ENCODE results near the gene COQ3. TPM values are rescaled to one million over a fixed set of nuclear protein-coding genes. Genes with fewer than 3 reads are reported as not detected.

COQ3 gene
- total and polyA plus RNA-seq, 2 of the 4 experiments (the other 2 are of a cell fraction), result 8.2 to 8.9 TPM

GRCh38 chr6:99344289-99344688 is 49.7 kb downstream of the COQ3 start:
- Histone ChIP-seq H3K14ac (replicated peaks; ENCODE audit: low read depth, low read length) (no peak overlapping the region), H3K27ac (ENCODE audit: insufficient read depth, low read length) (no peak overlapping the region), H4K91ac (ENCODE audit: insufficient read depth, low read depth, low read length) (no peak overlapping the region), H2AK5ac (ENCODE audit: low read depth, low read length) (no peak overlapping the region), H3K56ac (ENCODE audit: extremely low read depth, insufficient read depth, low read length) (no peak overlapping the region), H2BK5ac (ENCODE audit: low read depth, low read length, poor library complexity, severe bottlenecking) (no peak overlapping the region), H4K20me1 (ENCODE audit: insufficient read depth, low read length) (no peaks in the 10 kb centered on the region), H2BK120ac (ENCODE audit: low read depth, low read length) (no peak overlapping the region), H3K4me1 (ENCODE audit: control insufficient read depth, insufficient read depth, low read length) (peaks cover 3% of the 10 kb centered on the region; the same call in 1 of the 2 replicates), H4K5ac (ENCODE audit: low read depth, low read length) (no peak overlapping the region), H3K9me3 (ENCODE audit: control insufficient read depth, insufficient read depth, low read length) (no peaks in the 10 kb centered on the region), H3K27me3 (ENCODE audit: control insufficient read depth, insufficient read depth, low read length) (no peaks in the 10 kb centered on the region), H3K9me1 (ENCODE audit: insufficient read depth, low read length) (peaks cover 6% of the 10 kb centered on the region; the same call in 1 of the 2 replicates), H3K9ac (ENCODE audit: low read depth, low read length) (no peak overlapping the region), H2BK15ac (ENCODE audit: low read depth, low read length) (no peak overlapping the region), H3K18ac (ENCODE audit: low read depth, low read length) (no peak overlapping the region), H3K36me3 (ENCODE audit: control insufficient read depth, insufficient read depth, low read length) (no peaks in the 10 kb centered on the region), H3K79me1 (ENCODE audit: low read depth in 1 of 2, low read length in 2 of 2) (no peaks in the 10 kb centered on the region), H2BK20ac (ENCODE audit: low read depth, low read length) (no peak overlapping the region), H3K4ac (ENCODE audit: low read depth, low read length) (0 out of 2 replicates have a peak overlapping the region, but pooled peaks have one; percentile 3), H3K23ac (ENCODE audit: low read depth, low read length) (no peak overlapping the region), H3K4me2 (ENCODE audit: low read depth, low read length) (no peak overlapping the region), H3K4me3 (ENCODE audit: insufficient read depth, low read depth, low read length) (no peak overlapping the region), H2AK9ac (replicated peaks; ENCODE audit: low read depth, low read length, poor library complexity) (no peak overlapping the region), H2AFZ (replicated peaks; ENCODE audit: low read length, poor library complexity) (peak overlapping the region; percentile 4), H4K8ac (ENCODE audit: low read depth in 2 of 2, low read length in 2 of 2) (no peak overlapping the region)
- dilution Hi-C loops (cut with HindIII; ENCODE audit: low sequenced_read_pairs, unreplicated experiment) (no loop called here), intact Hi-C loops (cut with micrococcal nuclease) (no loop called here), in situ Hi-C loops (cut with MboI; ENCODE audit: low sequenced_read_pairs) (no loop called here)
- DNase-seq (peak; percentile 60), ATAC-seq (ENCODE audit: low read depth) (peak; percentile 60)
- 20% methylated on average over 1 of the region's 3 CpGs; no CpG with 5 or more reads in 1 of the 2 experiments for WGBS, 2 experiments (ENCODE audit: extremely low coverage in 2 of 2, insufficient read length in 1 of 2)
- CTCF ChIA-PET, result interaction anchor here (0.6 kb wide), 1 partner anchor 178 kb away, joined by 6 read pairs; no protein-coding TSS in a partner anchor
- TF ChIP-seq FOS (IDR thresholded peaks at IDR 0.05; ENCODE audit: low read depth, low read length) (0 out of 2 replicates have a peak, but pooled peaks have one; percentile 19), CHD1 (IDR thresholded peaks at IDR 0.05; ENCODE audit: low read depth, low read length) (no peak)
- POLR2A ChIA-PET (ENCODE audit: unreplicated experiment), result no interaction called here
- no TSS peak for BruUV-seq (replicated peaks)
